Panc1 (cell line): ENCODE measurements around the gene PABPN1L. TPM values are rescaled to one million over a fixed set of nuclear protein-coding genes. Genes with fewer than 3 reads are reported as not detected.

Experiments used
- ATAC-seq: fragments of 200-7000 bp; cut with Tn5 transposase; 2 replicates; pipeline ENCODE4 v1.9.1; 2020; ENCODE audit warnings: mild to moderate bottlenecking, moderate library complexity
- BruUV-seq: library from RNA; stranded (reverse); fragments of 400-500 nt; replicated peaks from 2 replicates; lab custom pipeline; 2021; lab: Mats Ljungman, UMichigan
- CTCF ChIA-PET: fragments of 300-600 bp; sonication (Branson Sonifier 250); formaldehyde crosslinking; loops from one replicate; lab custom pipeline; 2022; ENCODE audit warnings: antibody characterized with exemption; lab: Charles Lee
- POLR2A ChIA-PET: fragments of 300-600 bp; sonication (Branson Sonifier 250); formaldehyde crosslinking; loops from one replicate; lab custom pipeline; 2022; ENCODE audit warnings: antibody characterized with exemption; lab: Charles Lee
- DNase-seq: peaks from one replicate; pipeline ENCODE4 v3.0.0-alpha.2; 2010; ENCODE audit warnings: low read depth, low spot score
- H3K27ac ChIP-seq: 2 replicates; pipeline ENCODE4 v1.5.1; 2011; ENCODE audit warnings: mild to moderate bottlenecking, low read length, inconsistent platforms
- H3K27me3 ChIP-seq: fragments of 200-500 bp; sonication (Bioruptor generic); 2 replicates; pipeline ENCODE4 v1.6.0; 2014; ENCODE audit warnings: low read length, inconsistent platforms; ENCODE audit not compliant: control insufficient read depth, insufficient read depth
- H3K36me3 ChIP-seq: fragments of 200-500 bp; sonication (Bioruptor generic); 2 replicates; pipeline ENCODE4 v1.5.1; 2014; ENCODE audit warnings: inconsistent platforms, mild to moderate bottlenecking, low read length, moderate library complexity; ENCODE audit not compliant: control insufficient read depth, insufficient read depth
- H3K4me1 ChIP-seq: 2 replicates; pipeline ENCODE4 v1.5.1; 2011; ENCODE audit warnings: inconsistent platforms, mild to moderate bottlenecking, low read length, moderate library complexity; ENCODE audit not compliant: control insufficient read depth, insufficient read depth
- H3K4me3 ChIP-seq, 2 experiments: 2 replicates each; pipeline ENCODE4 v1.5.1; 2011 to 2012; ENCODE audit warnings: low read depth in 2 of 2, low read length in 2 of 2, mild to moderate bottlenecking in 2 of 2, inconsistent platforms in 1 of 2, moderate library complexity in 1 of 2
- H3K9me3 ChIP-seq: fragments of 200-500 bp; sonication (Bioruptor generic); 2 replicates; pipeline ENCODE4 v1.5.1; 2014; ENCODE audit warnings: low read depth, mild to moderate bottlenecking, inconsistent platforms, low read length, moderate library complexity; ENCODE audit not compliant: control insufficient read depth, insufficient read depth
- POLR2AphosphoS5 ChIP-seq: IDR thresholded peaks from 2 replicates; pipeline ENCODE4 v1.6.1; 2012; ENCODE audit warnings: mild to moderate bottlenecking, low read depth, low read length, moderate library complexity
- SIN3A ChIP-seq: IDR thresholded peaks from 2 replicates; pipeline ENCODE4 v1.6.1; 2012; ENCODE audit warnings: low read depth, mild to moderate bottlenecking, low read length, moderate library complexity, borderline replicate concordance; ENCODE audit not compliant: insufficient read depth
- TCF7L2 ChIP-seq: IDR thresholded peaks from 2 replicates; pipeline ENCODE4 v1.6.1; 2011; ENCODE audit warnings: mild to moderate bottlenecking, low read depth, low read length, inconsistent platforms
- in situ Hi-C: cut with HindIII; loops from 2 replicates; pipeline ENCODE4 v1.10.0; 2016; ENCODE audit warnings: low sequenced_read_pairs, low pct_unique_long_range_greater_than_20kb
- intact Hi-C: fragments of 100-400 bp; cut with micrococcal nuclease; formaldehyde crosslinking; loops from one replicate; pipeline ENCODE4 v1.10.0; 2022; ENCODE audit not compliant: unreplicated experiment
- total RNA-seq: library from RNA; stranded (reverse); gene quantifications from one replicate; pipeline ENCODE4 v1.2.1, GENCODE V29; 2021; ENCODE audit not compliant: unreplicated experiment
- TF ChIP-seq, protein P1 (sequence below), 2 experiments: IDR thresholded peaks; 2 replicates each; pipeline ENCODE4 v1.6.1; 2011 to 2012; ENCODE audit warnings: low read depth in 2 of 2, control low read depth in 1 of 2, low read length in 1 of 2, mild to moderate bottlenecking in 1 of 2, moderate library complexity in 1 of 2; ENCODE audit not compliant: insufficient read depth in 1 of 2
- TF ChIP-seq, protein P2 (sequence below): fragments of 450-650 bp; IDR thresholded peaks from 2 replicates; pipeline ENCODE4 v1.5.1; 2017; ENCODE audit warnings: mild to moderate bottlenecking

The PABPN1L gene
- total RNA-seq, 1 experiment from 2014 or later: not detected

DNA sequence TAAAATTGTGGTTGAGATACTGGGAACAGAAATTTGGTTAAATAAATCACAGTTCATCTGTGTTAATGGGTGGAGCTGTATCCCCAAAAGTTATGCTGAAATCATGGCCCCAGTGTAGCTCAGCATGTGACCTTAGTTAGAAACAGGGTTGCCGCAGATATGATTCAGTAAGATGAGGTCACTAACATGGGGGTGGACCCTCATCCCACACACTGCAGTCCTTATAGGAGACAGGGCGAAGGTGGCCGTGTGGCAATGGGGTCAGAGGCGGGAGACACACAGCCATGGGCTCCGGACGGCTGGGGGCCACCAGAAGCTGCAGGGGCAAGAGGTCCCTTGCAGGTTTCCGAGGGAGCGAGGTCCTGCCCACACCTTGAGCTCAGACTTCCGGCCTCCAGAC lies 20.4 kb downstream of the PABPN1L start:
- DNase-seq: no peak
- Histone ChIP-seq H3K36me3 (no peaks in the 10 kb centered on the region), H3K27me3 (no peaks in the 10 kb centered on the region), H3K27ac (no peak overlapping the region), H3K4me1 (no peaks in the 10 kb centered on the region), H3K9me3 (no peaks in the 10 kb centered on the region), H3K4me3 (no peak overlapping the region)
- ChIA-PET POLR2A (no interaction called here), CTCF (interaction anchor here (0.6 kb wide), 1 partner anchor 11 kb away, joined by 4 read pairs; no protein-coding TSS in a partner anchor)
- intact Hi-C loops: no loop called here
- no TSS peak for BruUV-seq
- TF ChIP-seq POLR2AphosphoS5: no peak
- in situ Hi-C loops: no loop called here
- no peak for ATAC-seq

DNA sequence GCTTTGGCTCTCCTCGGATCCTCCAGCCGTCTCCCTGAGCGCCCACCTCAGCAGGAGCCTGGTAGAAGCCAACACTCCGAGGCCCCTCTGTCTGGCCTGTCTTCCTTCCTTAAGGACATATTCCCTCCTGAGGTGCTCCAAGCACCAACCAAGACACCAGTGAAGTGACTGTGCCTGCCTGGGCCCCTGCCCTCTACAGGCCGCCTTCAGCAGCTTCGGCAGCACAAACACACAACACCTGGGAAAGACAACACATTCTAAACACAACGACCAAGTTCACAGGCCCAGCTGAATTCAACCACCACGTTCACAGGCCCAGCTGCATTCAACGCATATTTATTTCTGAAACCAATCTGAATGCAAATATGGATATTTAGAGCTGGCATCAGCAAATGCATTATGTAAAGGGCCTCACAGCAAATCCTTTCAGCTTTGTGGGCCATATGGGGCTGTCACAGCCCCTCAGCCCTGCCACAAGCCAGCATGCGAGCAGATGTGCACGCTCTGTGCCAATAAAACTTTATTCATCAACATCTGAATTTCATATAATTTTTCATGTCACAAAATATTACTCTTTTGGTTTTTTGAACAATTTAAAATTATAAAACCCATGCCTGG lies 21.9 kb downstream of the PABPN1L start:
- CTCF ChIA-PET: interaction anchor here (0.5 kb wide), 1 partner anchor 298 kb away, joined by 4 read pairs; no protein-coding TSS in a partner anchor
- ATAC-seq: peak; percentile 53; the same call in 1 of the 2 replicates

More for the DNA sequence above, 21.9 kb downstream of the PABPN1L start:
- TF ChIP-seq SIN3A: no peak
- TF ChIP-seq TCF7L2: no peak
- TF ChIP-seq, protein P1, sequence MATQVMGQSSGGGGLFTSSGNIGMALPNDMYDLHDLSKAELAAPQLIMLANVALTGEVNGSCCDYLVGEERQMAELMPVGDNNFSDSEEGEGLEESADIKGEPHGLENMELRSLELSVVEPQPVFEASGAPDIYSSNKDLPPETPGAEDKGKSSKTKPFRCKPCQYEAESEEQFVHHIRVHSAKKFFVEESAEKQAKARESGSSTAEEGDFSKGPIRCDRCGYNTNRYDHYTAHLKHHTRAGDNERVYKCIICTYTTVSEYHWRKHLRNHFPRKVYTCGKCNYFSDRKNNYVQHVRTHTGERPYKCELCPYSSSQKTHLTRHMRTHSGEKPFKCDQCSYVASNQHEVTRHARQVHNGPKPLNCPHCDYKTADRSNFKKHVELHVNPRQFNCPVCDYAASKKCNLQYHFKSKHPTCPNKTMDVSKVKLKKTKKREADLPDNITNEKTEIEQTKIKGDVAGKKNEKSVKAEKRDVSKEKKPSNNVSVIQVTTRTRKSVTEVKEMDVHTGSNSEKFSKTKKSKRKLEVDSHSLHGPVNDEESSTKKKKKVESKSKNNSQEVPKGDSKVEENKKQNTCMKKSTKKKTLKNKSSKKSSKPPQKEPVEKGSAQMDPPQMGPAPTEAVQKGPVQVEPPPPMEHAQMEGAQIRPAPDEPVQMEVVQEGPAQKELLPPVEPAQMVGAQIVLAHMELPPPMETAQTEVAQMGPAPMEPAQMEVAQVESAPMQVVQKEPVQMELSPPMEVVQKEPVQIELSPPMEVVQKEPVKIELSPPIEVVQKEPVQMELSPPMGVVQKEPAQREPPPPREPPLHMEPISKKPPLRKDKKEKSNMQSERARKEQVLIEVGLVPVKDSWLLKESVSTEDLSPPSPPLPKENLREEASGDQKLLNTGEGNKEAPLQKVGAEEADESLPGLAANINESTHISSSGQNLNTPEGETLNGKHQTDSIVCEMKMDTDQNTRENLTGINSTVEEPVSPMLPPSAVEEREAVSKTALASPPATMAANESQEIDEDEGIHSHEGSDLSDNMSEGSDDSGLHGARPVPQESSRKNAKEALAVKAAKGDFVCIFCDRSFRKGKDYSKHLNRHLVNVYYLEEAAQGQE (IDR thresholded peaks at IDR 0.05; ENCODE audit: insufficient read depth in 1 of 2, low read depth in 2 of 2, low read length in 1 of 2): no peak
- TF ChIP-seq, protein P2, sequence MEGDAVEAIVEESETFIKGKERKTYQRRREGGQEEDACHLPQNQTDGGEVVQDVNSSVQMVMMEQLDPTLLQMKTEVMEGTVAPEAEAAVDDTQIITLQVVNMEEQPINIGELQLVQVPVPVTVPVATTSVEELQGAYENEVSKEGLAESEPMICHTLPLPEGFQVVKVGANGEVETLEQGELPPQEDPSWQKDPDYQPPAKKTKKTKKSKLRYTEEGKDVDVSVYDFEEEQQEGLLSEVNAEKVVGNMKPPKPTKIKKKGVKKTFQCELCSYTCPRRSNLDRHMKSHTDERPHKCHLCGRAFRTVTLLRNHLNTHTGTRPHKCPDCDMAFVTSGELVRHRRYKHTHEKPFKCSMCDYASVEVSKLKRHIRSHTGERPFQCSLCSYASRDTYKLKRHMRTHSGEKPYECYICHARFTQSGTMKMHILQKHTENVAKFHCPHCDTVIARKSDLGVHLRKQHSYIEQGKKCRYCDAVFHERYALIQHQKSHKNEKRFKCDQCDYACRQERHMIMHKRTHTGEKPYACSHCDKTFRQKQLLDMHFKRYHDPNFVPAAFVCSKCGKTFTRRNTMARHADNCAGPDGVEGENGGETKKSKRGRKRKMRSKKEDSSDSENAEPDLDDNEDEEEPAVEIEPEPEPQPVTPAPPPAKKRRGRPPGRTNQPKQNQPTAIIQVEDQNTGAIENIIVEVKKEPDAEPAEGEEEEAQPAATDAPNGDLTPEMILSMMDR: no peak
- no peak for TF ChIP-seq POLR2AphosphoS5
- Histone ChIP-seq H3K27ac (no peak overlapping the region), H3K4me3 (no peak overlapping the region), H3K4me1 (no peaks in the 10 kb centered on the region), H3K36me3 (no peaks in the 10 kb centered on the region), H3K9me3 (no peaks in the 10 kb centered on the region), H3K27me3 (no peaks in the 10 kb centered on the region)
- in situ Hi-C loops (no loop called here), intact Hi-C loops (no loop called here)
- POLR2A ChIA-PET: no interaction called here
- DNase-seq: no peak
- BruUV-seq: no TSS peak
